Measurements from ENCODE around the gene RBFOX2. TPM values are rescaled to one million over a fixed set of nuclear protein-coding genes. Genes with fewer than 3 reads are reported as not detected.

The RBFOX2 gene
- total and polyA plus RNA-seq, 4 donors, result 139 to 178 (median 153) TPM

DNA sequence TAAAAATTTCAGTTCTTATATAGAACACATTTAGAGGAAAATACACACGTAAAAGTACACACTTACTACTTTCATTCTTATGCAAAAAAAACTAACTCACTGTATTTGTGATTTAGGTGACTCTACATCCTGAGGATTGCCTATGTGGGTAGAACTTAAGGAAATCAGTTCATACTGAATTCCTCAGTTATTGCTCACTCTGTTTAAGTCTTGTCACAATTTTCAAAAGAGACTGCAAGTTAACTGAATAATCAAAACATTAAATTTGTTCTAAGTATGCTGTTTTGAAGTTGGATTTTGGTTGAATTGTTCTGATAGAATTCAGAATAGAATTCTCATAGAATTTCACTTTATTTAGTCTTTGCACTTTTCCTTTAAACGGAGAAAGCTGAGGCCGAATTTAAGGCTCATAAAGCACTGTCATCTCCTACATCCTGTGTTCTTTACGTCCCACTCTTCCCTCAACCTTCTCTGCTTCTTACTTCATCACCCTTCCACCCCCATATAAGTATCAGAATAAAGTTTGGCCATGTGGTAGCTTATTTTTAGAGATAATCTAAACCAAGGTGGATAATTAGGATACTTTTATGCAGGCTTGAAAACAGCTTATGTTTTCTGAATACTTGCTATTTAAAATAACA is 251.2 kb downstream of the RBFOX2 start:
- DNase-seq (ENCODE audit: low read depth in 4 of 6, low spot score in 6 of 6), result no peak

DNA sequence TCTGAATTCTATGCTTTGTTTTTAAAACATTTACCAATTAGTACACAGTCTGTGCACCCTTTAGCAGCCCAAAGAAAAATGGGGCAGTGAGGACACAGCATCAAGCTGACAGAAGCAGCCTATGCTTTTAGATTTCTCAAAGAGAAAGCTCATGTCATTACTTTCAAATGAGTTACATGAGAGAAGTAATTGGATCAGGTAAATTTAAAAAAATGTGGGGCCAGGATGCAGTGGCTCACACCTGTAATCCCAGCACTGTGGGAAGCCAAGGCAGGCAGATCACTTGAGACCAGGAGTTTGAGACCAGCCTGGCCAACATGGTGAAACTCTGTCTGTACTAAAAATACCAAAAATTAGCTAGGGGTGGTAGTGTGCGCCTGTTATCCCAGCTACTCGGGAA is 253.3 kb downstream of the RBFOX2 start:
- no peak for DNase-seq (ENCODE audit: low read depth in 4 of 6, low spot score in 6 of 6)
- no peaks in the 10 kb centered on the region for H3K9me3 ChIP-seq (ENCODE audit: control insufficient read depth, insufficient read depth, low read length)
- peaks cover 4% of the 10 kb centered on the region for H3K4me1 ChIP-seq (ENCODE audit: control insufficient read depth, insufficient read depth, low read length)
- H3K4me3 ChIP-seq (ENCODE audit: low read depth, low read length), result no peak overlapping the region
- no peaks in the 10 kb centered on the region for H3K27me3 ChIP-seq (ENCODE audit: control insufficient read depth, insufficient read depth, low read length)
- H3K27ac ChIP-seq (ENCODE audit: low read depth, low read length), result no peak overlapping the region
- WGBS (ENCODE audit: insufficient coverage), result 81% methylated on average over 2 of the region's 2 CpGs
- no peaks in the 10 kb centered on the region for H3K36me3 ChIP-seq (ENCODE audit: control insufficient read depth, insufficient read depth, low read length)

More for the DNA sequence above, 251.2 kb downstream of the RBFOX2 start:
- Histone ChIP-seq H3K4me1 (ENCODE audit: control insufficient read depth, insufficient read depth, low read length) (peaks cover 4% of the 10 kb centered on the region), H3K27ac (ENCODE audit: low read depth, low read length) (no peak overlapping the region), H3K9me3 (ENCODE audit: control insufficient read depth, insufficient read depth, low read length) (no peaks in the 10 kb centered on the region), H3K4me3 (ENCODE audit: low read depth, low read length) (no peak overlapping the region), H3K27me3 (ENCODE audit: control insufficient read depth, insufficient read depth, low read length) (no peaks in the 10 kb centered on the region), H3K36me3 (ENCODE audit: control insufficient read depth, insufficient read depth, low read length) (no peaks in the 10 kb centered on the region)
- no CpG with 5 or more reads among the region's 4 CpGs for WGBS (ENCODE audit: insufficient coverage)

DNA sequence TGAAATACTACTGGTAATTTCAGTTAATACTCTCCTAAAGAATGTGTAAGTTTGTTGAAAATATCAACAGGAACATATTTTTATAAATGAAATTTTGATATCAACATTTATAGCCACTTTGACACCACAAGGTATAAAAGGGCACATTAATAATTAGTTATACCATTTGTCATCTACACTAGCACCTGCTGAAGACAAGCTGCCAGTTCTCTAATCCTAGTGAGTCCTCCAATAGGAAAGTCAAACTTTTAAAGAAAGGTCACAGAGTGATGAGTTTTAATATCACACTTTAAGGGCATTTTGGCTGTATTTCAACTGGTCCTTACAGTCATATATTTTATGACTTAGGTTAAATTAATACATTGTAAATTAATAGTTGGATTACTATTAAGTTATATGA is 258.6 kb downstream of the RBFOX2 start:
- H3K9me3 ChIP-seq (ENCODE audit: control insufficient read depth, insufficient read depth, low read length), result no peaks in the 10 kb centered on the region
- H3K4me1 ChIP-seq (ENCODE audit: control insufficient read depth, insufficient read depth, low read length), result no peaks in the 10 kb centered on the region
- H3K27ac ChIP-seq (ENCODE audit: low read depth, low read length), result no peak overlapping the region
- no peaks in the 10 kb centered on the region for H3K27me3 ChIP-seq (ENCODE audit: control insufficient read depth, insufficient read depth, low read length)
- DNase-seq (ENCODE audit: low read depth in 4 of 6, low spot score in 6 of 6), result no peak
- H3K36me3 ChIP-seq (ENCODE audit: control insufficient read depth, insufficient read depth, low read length), result no peaks in the 10 kb centered on the region
- no peak overlapping the region for H3K4me3 ChIP-seq (ENCODE audit: low read depth, low read length)

DNA sequence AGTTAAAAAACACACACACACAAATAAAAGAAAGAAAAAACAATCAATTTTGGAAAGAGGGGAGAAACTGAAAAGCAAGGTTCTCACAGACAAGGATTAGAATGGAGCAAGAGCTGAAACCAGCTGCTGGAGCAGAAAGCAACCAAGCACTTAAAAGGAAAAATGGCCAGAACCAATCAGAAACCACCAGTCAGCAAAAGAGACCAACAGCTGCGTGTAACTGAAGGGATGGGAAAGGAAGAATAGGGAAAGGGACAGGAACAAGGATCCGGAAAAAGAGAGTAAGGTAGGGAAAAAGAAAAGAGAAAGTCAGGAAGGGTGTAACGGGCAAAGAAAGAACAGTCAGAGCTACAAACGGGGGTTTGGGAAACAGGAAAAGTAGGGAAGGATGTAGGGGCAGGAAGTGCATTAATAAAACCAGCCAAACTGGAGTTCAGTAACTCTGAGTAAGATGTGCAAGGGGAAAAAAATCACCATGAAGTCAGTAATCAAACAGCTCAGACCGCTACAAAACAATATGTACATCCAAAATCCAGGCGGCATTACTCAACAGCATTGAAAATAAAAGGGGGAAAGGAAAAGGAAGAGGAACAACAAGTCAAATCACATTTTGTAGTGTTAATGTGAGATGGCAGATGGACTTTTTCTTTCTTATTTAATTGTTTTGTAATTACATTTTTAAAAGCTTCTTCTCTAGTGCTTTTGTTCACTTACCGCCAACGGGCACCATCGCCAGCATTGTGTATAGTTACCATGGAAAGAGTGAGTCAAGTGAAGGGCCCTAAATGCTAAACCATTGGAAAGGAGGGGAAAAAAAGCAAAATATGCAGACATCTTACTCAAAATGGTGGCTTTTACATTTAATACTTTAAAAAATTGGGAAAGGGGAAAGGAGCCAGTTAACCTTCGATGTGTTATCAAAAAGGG is 261.7 kb downstream of the RBFOX2 start:
- Histone ChIP-seq H3K27me3 (ENCODE audit: control insufficient read depth, insufficient read depth, low read length) (no peaks in the 10 kb centered on the region), H3K4me1 (ENCODE audit: control insufficient read depth, insufficient read depth, low read length) (no peaks in the 10 kb centered on the region), H3K36me3 (ENCODE audit: control insufficient read depth, insufficient read depth, low read length) (peaks cover 2% of the 10 kb centered on the region), H3K27ac (ENCODE audit: low read depth, low read length) (no peak overlapping the region), H3K9me3 (ENCODE audit: control insufficient read depth, insufficient read depth, low read length) (no peaks in the 10 kb centered on the region), H3K4me3 (ENCODE audit: low read depth, low read length) (no peak overlapping the region)
- peak in 3 of 6 donors; percentile 26 to 81 (median 46) for DNase-seq (ENCODE audit: low read depth in 4 of 6, low spot score in 6 of 6)
- WGBS (ENCODE audit: insufficient coverage), result 19% methylated on average over 4 of the region's 10 CpGs

DNA sequence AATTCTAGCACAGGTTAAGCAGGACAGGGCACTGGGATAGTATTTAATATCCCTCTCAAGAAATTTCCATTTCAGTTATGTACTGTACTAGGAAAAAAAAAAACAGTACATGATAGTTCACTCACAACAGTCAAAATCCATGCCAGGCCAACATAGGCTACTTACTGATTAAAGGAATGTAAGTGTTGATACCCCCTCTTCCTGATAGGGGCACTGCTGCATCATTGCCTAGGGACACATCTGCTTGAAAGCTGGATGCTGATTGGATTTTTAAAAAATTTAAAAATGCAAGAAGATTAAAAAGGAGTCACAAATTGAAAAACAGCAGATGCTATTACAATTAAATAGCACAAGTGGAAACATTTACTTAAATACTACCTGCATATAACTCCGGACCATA is 267.6 kb downstream of the RBFOX2 start:
- no CpG with 5 or more reads among the region's 1 CpG for WGBS (ENCODE audit: insufficient coverage)
- DNase-seq (ENCODE audit: low read depth in 4 of 6, low spot score in 6 of 6), result peak in 1 of 6 donors; percentile 56
- Histone ChIP-seq H3K27ac (ENCODE audit: low read depth, low read length) (no peak overlapping the region), H3K4me1 (ENCODE audit: control insufficient read depth, insufficient read depth, low read length) (no peaks in the 10 kb centered on the region), H3K9me3 (ENCODE audit: control insufficient read depth, insufficient read depth, low read length) (no peaks in the 10 kb centered on the region), H3K36me3 (ENCODE audit: control insufficient read depth, insufficient read depth, low read length) (peaks cover 7% of the 10 kb centered on the region), H3K27me3 (ENCODE audit: control insufficient read depth, insufficient read depth, low read length) (no peaks in the 10 kb centered on the region), H3K4me3 (ENCODE audit: low read depth, low read length) (no peak overlapping the region)

DNA sequence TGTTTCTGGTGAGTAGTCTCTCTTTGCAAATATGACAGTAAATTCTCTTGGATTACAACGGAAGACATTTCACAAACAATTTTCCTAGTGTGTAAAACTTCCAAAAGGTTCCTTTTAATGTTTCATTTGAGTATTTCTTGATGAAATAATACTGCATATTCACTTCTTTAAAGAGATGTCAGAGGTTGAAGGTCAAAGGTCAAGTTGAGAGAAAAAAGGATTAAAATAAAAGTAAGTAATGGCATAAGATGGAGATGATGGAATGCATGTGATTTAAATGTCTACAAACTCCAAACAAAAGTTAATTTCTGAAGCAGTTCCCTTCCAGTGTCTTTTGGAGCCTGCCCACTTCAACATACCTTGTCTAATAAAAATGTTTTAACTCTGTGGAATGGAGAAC is 270.2 kb downstream of the RBFOX2 start:
- H3K27me3 ChIP-seq (ENCODE audit: control insufficient read depth, insufficient read depth, low read length), result no peaks in the 10 kb centered on the region
- no peaks in the 10 kb centered on the region for H3K9me3 ChIP-seq (ENCODE audit: control insufficient read depth, insufficient read depth, low read length)
- no peaks in the 10 kb centered on the region for H3K4me1 ChIP-seq (ENCODE audit: control insufficient read depth, insufficient read depth, low read length)
- H3K36me3 ChIP-seq (ENCODE audit: control insufficient read depth, insufficient read depth, low read length), result peaks cover 7% of the 10 kb centered on the region
- H3K27ac ChIP-seq (ENCODE audit: low read depth, low read length), result no peak overlapping the region
- no peak overlapping the region for H3K4me3 ChIP-seq (ENCODE audit: low read depth, low read length)
- no peak for DNase-seq (ENCODE audit: low read depth in 4 of 6, low spot score in 6 of 6)
- WGBS (ENCODE audit: insufficient coverage), result no CpG with 5 or more reads among the region's 1 CpG

DNA sequence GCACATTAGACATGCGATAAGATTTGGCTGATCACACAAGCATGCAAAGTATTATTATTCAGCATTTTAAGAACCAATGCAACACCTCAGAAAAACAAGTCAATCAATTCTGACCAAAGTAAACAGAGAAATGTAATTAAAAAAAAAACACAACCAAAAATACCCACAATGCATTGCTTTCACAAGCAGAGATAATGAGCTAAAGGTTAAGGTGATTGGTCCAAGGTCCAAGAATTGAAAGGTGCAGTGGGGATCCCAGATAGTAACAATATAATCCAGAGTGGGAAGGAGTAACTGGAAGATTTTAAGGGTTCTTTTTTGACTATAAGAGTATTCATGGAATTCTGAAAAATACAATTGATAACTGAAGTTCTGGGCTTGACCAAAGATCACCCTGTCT is 271.9 kb downstream of the RBFOX2 start:
- no peak for DNase-seq (ENCODE audit: low read depth in 4 of 6, low spot score in 6 of 6)
- no peaks in the 10 kb centered on the region for H3K9me3 ChIP-seq (ENCODE audit: control insufficient read depth, insufficient read depth, low read length)
- peaks cover 5% of the 10 kb centered on the region for H3K36me3 ChIP-seq (ENCODE audit: control insufficient read depth, insufficient read depth, low read length)
- H3K27me3 ChIP-seq (ENCODE audit: control insufficient read depth, insufficient read depth, low read length), result no peaks in the 10 kb centered on the region
- no peak overlapping the region for H3K27ac ChIP-seq (ENCODE audit: low read depth, low read length)
- no CpG with 5 or more reads among the region's 1 CpG for WGBS (ENCODE audit: insufficient coverage)
- no peaks in the 10 kb centered on the region for H3K4me1 ChIP-seq (ENCODE audit: control insufficient read depth, insufficient read depth, low read length)
- H3K4me3 ChIP-seq (ENCODE audit: low read depth, low read length), result no peak overlapping the region

DNA sequence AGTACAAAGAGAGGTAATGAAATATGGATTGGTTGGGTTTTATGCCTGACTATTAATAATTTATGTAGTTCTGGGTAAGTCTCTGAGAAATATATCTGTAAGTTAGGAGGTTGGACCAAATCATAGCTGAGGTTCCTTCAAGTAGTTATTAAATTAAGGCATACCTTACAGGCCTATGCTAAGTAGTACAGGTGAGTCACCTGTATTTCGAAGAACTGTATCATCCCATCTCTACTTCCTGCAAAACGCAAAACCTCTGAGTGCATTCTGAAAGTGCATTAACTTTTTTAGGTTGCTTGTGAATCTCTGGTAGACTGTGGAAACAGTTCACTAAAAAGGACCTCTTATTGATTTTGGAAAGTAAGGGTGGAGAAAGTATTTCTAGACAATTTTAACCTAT is 273.9 kb downstream of the RBFOX2 start:
- no peaks in the 10 kb centered on the region for H3K9me3 ChIP-seq (ENCODE audit: control insufficient read depth, insufficient read depth, low read length)
- no peak overlapping the region for H3K4me3 ChIP-seq (ENCODE audit: low read depth, low read length)
- no peak for DNase-seq (ENCODE audit: low read depth in 4 of 6, low spot score in 6 of 6)
- no CpG with 5 or more reads among the region's 2 CpGs for WGBS (ENCODE audit: insufficient coverage)
- H3K27ac ChIP-seq (ENCODE audit: low read depth, low read length), result no peak overlapping the region
- no peaks in the 10 kb centered on the region for H3K27me3 ChIP-seq (ENCODE audit: control insufficient read depth, insufficient read depth, low read length)
- peaks cover 4% of the 10 kb centered on the region for H3K36me3 ChIP-seq (ENCODE audit: control insufficient read depth, insufficient read depth, low read length)
- H3K4me1 ChIP-seq (ENCODE audit: control insufficient read depth, insufficient read depth, low read length), result no peaks in the 10 kb centered on the region

DNA sequence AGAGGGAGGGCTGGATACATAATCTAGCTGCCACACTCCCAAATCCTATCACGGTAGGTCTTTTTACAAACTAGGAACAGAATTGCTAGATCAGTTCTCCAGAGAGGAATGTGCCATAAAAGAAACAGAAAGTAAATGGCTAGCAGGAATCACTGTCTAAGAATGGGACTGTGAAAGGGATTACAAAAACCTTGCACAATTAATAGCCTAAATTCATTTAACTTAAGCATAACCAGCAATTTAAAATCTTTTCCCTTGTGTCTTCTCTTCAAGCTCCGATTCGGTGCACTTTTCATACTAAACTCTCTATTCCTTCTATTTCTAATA is 275.8 kb downstream of the RBFOX2 start:
- no CpG with 5 or more reads among the region's 3 CpGs for WGBS (ENCODE audit: insufficient coverage)
- no peaks in the 10 kb centered on the region for H3K27me3 ChIP-seq (ENCODE audit: control insufficient read depth, insufficient read depth, low read length)

More for the DNA sequence above, 275.8 kb downstream of the RBFOX2 start:
- Histone ChIP-seq H3K4me1 (ENCODE audit: control insufficient read depth, insufficient read depth, low read length) (no peaks in the 10 kb centered on the region), H3K4me3 (ENCODE audit: low read depth, low read length) (no peak overlapping the region), H3K9me3 (ENCODE audit: control insufficient read depth, insufficient read depth, low read length) (no peaks in the 10 kb centered on the region), H3K36me3 (ENCODE audit: control insufficient read depth, insufficient read depth, low read length) (no peaks in the 10 kb centered on the region), H3K27ac (ENCODE audit: low read depth, low read length) (no peak overlapping the region)
- DNase-seq (ENCODE audit: low read depth in 4 of 6, low spot score in 6 of 6), result no peak
